ENCODE results near the gene PIM1. TPM values are rescaled to one million over a fixed set of nuclear protein-coding genes. Genes with fewer than 3 reads are reported as not detected.

The PIM1 gene
- total and polyA plus RNA-seq, 9 of the 15 experiments (the other 6 are each of a cell fraction or from before 2014, with no cell fraction given) = 19.0 to 789 (median 212) TPM

DNA sequence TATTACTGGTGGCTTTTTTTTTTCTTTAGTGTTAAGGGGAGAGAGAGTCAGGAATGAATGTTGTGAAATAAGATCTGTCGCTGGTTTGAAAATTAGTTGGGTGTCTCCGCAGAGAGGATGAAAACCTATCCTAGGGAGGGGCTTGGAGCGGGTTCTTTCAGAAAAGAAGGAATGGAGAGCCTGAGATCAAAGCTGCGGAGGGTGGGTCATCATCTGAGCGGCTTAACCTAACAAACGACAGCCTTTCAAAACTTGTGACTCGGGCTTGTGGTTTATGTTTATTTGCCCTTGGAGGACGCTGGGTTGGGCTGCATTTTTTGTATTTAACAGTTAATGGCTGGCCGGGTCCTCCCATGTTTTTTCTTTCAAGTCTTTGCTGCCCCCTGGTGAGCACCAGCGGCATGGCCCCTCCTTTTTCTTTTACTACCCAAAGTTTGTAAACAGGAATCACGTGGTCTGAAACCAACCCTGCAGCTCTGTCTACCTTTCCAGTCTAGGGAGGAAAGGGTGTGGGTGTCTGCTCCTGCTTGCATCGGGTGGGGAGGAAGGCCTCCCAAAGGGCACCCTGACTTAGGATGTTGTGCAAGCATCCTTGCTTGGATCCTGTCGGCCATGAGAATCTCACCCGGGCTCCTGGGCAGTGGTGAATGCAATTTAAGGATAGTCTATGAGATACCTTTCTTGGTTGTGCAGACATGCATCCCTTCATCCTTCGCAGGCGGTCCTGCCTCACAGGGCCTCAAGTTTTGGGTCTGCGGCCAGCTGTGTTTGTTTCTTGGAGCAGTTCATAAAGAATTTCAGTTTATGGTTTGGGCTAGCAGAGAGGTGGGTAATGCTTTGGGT, 2.2 kb downstream of the PIM1 start:
- Histone ChIP-seq H3K9me1 (ENCODE audit: control insufficient read depth, insufficient read depth, low read length) (no peaks in the 10 kb centered on the region), H4K20me1 (replicated peaks; ENCODE audit: control insufficient read depth, insufficient read depth, low read length) (peaks cover 22% of the 10 kb centered on the region; the same call in 1 of the 2 replicates), H3K4me3 (peak overlapping the region; percentile 97), H3K27me3 (ENCODE audit: control insufficient read depth in 2 of 2, insufficient read depth in 2 of 2, low read length in 2 of 2) (no peaks in the 10 kb centered on the region), H3K36me3 (ENCODE audit: control insufficient read depth, insufficient read depth, low read length) (peaks cover 68% of the 10 kb centered on the region), H3K9ac (ENCODE audit: insufficient read depth in 1 of 2, low read depth in 2 of 2, low read length in 2 of 2) (peak overlapping the region; percentile 87 to 98), H3K4me1 (replicated peaks in 1 of 2; ENCODE audit: control insufficient read depth in 2 of 2, insufficient read depth in 2 of 2, low read length in 2 of 2) (peaks cover 25 to 34% of the 10 kb centered on the region in 2 experiments), H3K4me2 (ENCODE audit: insufficient read depth, low read length) (peak overlapping the region; percentile 87), H2AFZ (ENCODE audit: low read depth, low read length) (no peak overlapping the region), H3K79me2 (ENCODE audit: control insufficient read depth, insufficient read depth, low read length) (peaks cover 80% of the 10 kb centered on the region), H3K9me3 (replicated peaks; ENCODE audit: control insufficient read depth, insufficient read depth, low read depth, low read length) (no peaks in the 10 kb centered on the region; the same call in 1 of the 2 replicates), H3K27ac (ENCODE audit: extremely low read depth, low read depth, low read length) (peak overlapping the region; percentile 82)
- intact Hi-C loops (cut with micrococcal nuclease) = loop anchor here (1.0 to 5.0 kb wide), 5 partner anchors 44 to 143 kb away; partner anchors contain the start of genes TBC1D22B and TMEM217
- FAIRE-seq (peak; percentile 89), DNase-seq (ENCODE audit: extremely low read depth in 1 of 4, low spot score in 3 of 4) (peak; percentile 69 to 96 (median 75)), ATAC-seq (peak; percentile 12)
- WGBS (ENCODE audit: insufficient coverage, low coverage, missing lambda C conversion rate) = 2% methylated on average over 17 of the region's 17 CpGs
- CTCF ChIA-PET (ENCODE audit: low intra/inter-chr PET ratio) = interaction anchor here (0.7 to 5.6 kb wide), 14 partner anchors 36 to 470 kb away, joined by 3 to 83 read pairs (median 3); no protein-coding TSS in a partner anchor
- POLR2A ChIA-PET = interaction anchor here (0.6 to 9.3 kb wide), 21 partner anchors 8 to 383 kb away, joined by 3 to 128 read pairs (median 4); no protein-coding TSS in a partner anchor
- no TSS peak for BruUV-seq (replicated peaks)
- in situ Hi-C loops (cut with MboI) = loop anchor here (5.0 to 10.0 kb wide), 3 partner anchors 35 to 147 kb away; no protein-coding TSS in a partner anchor
- no peak for TF ChIP-seq RBM25 (IDR thresholded peaks at IDR 0.05; ENCODE audit: low read depth, low read length, severe bottlenecking)
- peak; percentile 33; the same call in 1 of the 2 replicates for TF ChIP-seq MAFK (IDR thresholded peaks at IDR 0.05; ENCODE audit: low read length)
- no peak for TF ChIP-seq ATF1 (CRISPR knock-in tag; IDR thresholded peaks at IDR 0.05)
- peak; percentile 66 for TF ChIP-seq ATF1 (tag; IDR thresholded peaks at IDR 0.05)
- TF ChIP-seq ZNF24 (IDR thresholded peaks at IDR 0.05) = no peak
- TF ChIP-seq, protein P1, sequence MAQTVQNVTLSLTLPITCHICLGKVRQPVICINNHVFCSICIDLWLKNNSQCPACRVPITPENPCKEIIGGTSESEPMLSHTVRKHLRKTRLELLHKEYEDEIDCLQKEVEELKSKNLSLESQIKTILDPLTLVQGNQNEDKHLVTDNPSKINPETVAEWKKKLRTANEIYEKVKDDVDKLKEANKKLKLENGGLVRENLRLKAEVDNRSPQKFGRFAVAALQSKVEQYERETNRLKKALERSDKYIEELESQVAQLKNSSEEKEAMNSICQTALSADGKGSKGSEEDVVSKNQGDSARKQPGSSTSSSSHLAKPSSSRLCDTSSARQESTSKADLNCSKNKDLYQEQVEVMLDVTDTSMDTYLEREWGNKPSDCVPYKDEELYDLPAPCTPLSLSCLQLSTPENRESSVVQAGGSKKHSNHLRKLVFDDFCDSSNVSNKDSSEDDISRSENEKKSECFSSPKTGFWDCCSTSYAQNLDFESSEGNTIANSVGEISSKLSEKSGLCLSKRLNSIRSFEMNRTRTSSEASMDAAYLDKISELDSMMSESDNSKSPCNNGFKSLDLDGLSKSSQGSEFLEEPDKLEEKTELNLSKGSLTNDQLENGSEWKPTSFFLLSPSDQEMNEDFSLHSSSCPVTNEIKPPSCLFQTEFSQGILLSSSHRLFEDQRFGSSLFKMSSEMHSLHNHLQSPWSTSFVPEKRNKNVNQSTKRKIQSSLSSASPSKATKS (CRISPR knock-in tag; IDR thresholded peaks at IDR 0.05) = 0 out of 2 replicates have a peak, but pooled peaks have one; percentile 3
- no peak for TF ChIP-seq SNIP1 (IDR thresholded peaks at IDR 0.05; ENCODE audit: low read depth)
- TF ChIP-seq, protein P2, sequence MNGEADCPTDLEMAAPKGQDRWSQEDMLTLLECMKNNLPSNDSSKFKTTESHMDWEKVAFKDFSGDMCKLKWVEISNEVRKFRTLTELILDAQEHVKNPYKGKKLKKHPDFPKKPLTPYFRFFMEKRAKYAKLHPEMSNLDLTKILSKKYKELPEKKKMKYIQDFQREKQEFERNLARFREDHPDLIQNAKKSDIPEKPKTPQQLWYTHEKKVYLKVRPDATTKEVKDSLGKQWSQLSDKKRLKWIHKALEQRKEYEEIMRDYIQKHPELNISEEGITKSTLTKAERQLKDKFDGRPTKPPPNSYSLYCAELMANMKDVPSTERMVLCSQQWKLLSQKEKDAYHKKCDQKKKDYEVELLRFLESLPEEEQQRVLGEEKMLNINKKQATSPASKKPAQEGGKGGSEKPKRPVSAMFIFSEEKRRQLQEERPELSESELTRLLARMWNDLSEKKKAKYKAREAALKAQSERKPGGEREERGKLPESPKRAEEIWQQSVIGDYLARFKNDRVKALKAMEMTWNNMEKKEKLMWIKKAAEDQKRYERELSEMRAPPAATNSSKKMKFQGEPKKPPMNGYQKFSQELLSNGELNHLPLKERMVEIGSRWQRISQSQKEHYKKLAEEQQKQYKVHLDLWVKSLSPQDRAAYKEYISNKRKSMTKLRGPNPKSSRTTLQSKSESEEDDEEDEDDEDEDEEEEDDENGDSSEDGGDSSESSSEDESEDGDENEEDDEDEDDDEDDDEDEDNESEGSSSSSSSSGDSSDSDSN (IDR thresholded peaks at IDR 0.05; ENCODE audit: borderline replicate concordance in 1 of 2, low read depth in 2 of 2, low read length in 2 of 2) = no peak; a peak in 2 of 4 replicates
- TF ChIP-seq FOSL1 (tag; conservative IDR thresholded peaks at IDR 0.05) = peak; percentile 71
- peak; percentile 9; the same call in 1 of the 2 replicates for TF ChIP-seq MAFF (IDR thresholded peaks at IDR 0.05; ENCODE audit: low read length)
- TF ChIP-seq, protein P3, sequence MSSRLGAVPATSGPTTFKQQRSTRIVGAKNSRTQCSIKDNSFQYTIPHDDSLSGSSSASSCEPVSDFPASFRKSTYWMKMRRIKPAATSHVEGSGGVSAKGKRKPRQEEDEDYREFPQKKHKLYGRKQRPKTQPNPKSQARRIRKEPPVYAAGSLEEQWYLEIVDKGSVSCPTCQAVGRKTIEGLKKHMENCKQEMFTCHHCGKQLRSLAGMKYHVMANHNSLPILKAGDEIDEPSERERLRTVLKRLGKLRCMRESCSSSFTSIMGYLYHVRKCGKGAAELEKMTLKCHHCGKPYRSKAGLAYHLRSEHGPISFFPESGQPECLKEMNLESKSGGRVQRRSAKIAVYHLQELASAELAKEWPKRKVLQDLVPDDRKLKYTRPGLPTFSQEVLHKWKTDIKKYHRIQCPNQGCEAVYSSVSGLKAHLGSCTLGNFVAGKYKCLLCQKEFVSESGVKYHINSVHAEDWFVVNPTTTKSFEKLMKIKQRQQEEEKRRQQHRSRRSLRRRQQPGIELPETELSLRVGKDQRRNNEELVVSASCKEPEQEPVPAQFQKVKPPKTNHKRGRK (tag; IDR thresholded peaks at IDR 0.05) = no peak
- 0 out of 2 replicates have a peak, but pooled peaks have one; percentile 33 for TF ChIP-seq NR1H2 (CRISPR knock-in tag; IDR thresholded peaks at IDR 0.05)
- TF ChIP-seq PCBP2 (IDR thresholded peaks at IDR 0.05; ENCODE audit: low read depth, low read length, poor library complexity, severe bottlenecking) = no peak
